ENCODE data around the gene ST14.

The ST14 gene

GRCh38 chr11:130204703-130205095, 45.1 kb downstream of the ST14 start:
- WGBS = 91% methylated on average over 9 of the region's 11 CpGs
- no peak overlapping the region for H2BK120ac ChIP-seq (ENCODE audit: low read depth, low read length)
- H3K27ac ChIP-seq (ENCODE audit: low read length, poor library complexity, severe bottlenecking) = no peak overlapping the region

GRCh38 chr11:130206141-130206540, 46.6 kb downstream of the ST14 start:
- Histone ChIP-seq H3K36me3 (ENCODE audit: control insufficient read depth in 1 of 2, insufficient read depth in 2 of 2, low read depth in 1 of 2, low read length in 2 of 2) (no peaks in the 10 kb centered on the region), H3K14ac (ENCODE audit: low read length in 2 of 2) (no peak overlapping the region), H2AK5ac (ENCODE audit: low read length, severe bottlenecking) (no peak overlapping the region), H3K18ac (ENCODE audit: low read depth in 1 of 2, low read length in 2 of 2) (no peak overlapping the region), H3K4ac (ENCODE audit: low read depth in 1 of 2, low read length in 2 of 2) (no peak overlapping the region), H2BK120ac (ENCODE audit: low read depth, low read length) (no peak overlapping the region), H3K9me3 (ENCODE audit: control insufficient read depth, low read length) (peaks cover 15% of the 10 kb centered on the region), H2AFZ (ENCODE audit: low read depth, low read length) (no peak overlapping the region), H3K4me2 (ENCODE audit: low read length, poor library complexity, severe bottlenecking) (no peak overlapping the region), H2BK15ac (ENCODE audit: low read depth, poor library complexity, severe bottlenecking) (no peak overlapping the region), H4K91ac (ENCODE audit: low read length) (no peak overlapping the region), H3K79me1 (replicated peaks; ENCODE audit: low read length, poor library complexity, severe bottlenecking) (no peaks in the 10 kb centered on the region), H3K9ac (ENCODE audit: low read length) (no peak overlapping the region), H4K8ac (ENCODE audit: low read length) (no peak overlapping the region), H3K4me1 (ENCODE audit: control insufficient read depth, insufficient read depth, low read depth, low read length) (no peaks in the 10 kb centered on the region), H3K4me3 (ENCODE audit: insufficient read depth in 1 of 2, low read depth in 1 of 2, low read length in 2 of 2) (no peak overlapping the region), H3K23ac (ENCODE audit: low read length in 2 of 2) (no peak overlapping the region), H3K27me3 (ENCODE audit: control insufficient read depth in 1 of 2, insufficient read depth in 1 of 2, low read length in 2 of 2) (peaks cover 45 to 48% of the 10 kb centered on the region in 2 experiments), H2BK12ac (ENCODE audit: low read length in 2 of 2) (no peak overlapping the region), H3K27ac (ENCODE audit: low read length, poor library complexity, severe bottlenecking) (no peak overlapping the region), H2BK5ac (ENCODE audit: low read depth, low read length, poor library complexity, severe bottlenecking) (no peak overlapping the region)
- 92% methylated on average over 19 of the region's 22 CpGs for WGBS
- no peak for DNase-seq

More at GRCh38 chr11:130204703-130205095, 45.1 kb downstream of the ST14 start:
- Histone ChIP-seq H2AFZ (ENCODE audit: low read depth, low read length) (no peak overlapping the region), H3K36me3 (ENCODE audit: control insufficient read depth in 1 of 2, insufficient read depth in 2 of 2, low read depth in 1 of 2, low read length in 2 of 2) (no peaks in the 10 kb centered on the region), H3K4ac (ENCODE audit: low read depth in 1 of 2, low read length in 2 of 2) (no peak overlapping the region), H3K27me3 (ENCODE audit: control insufficient read depth in 1 of 2, insufficient read depth in 1 of 2, low read length in 2 of 2) (peaks cover 45 to 48% of the 10 kb centered on the region in 2 experiments), H3K23ac (ENCODE audit: low read length in 2 of 2) (no peak overlapping the region), H2BK15ac (ENCODE audit: low read depth, poor library complexity, severe bottlenecking) (no peak overlapping the region), H3K9me3 (ENCODE audit: control insufficient read depth, low read length) (peaks cover 15% of the 10 kb centered on the region), H3K4me2 (ENCODE audit: low read length, poor library complexity, severe bottlenecking) (no peak overlapping the region), H4K8ac (ENCODE audit: low read length) (no peak overlapping the region), H4K91ac (ENCODE audit: low read length) (no peak overlapping the region), H3K4me1 (ENCODE audit: control insufficient read depth, insufficient read depth, low read depth, low read length) (no peaks in the 10 kb centered on the region), H3K9ac (ENCODE audit: low read length) (no peak overlapping the region), H2BK12ac (ENCODE audit: low read length in 2 of 2) (no peak overlapping the region), H2AK5ac (ENCODE audit: low read length, severe bottlenecking) (no peak overlapping the region), H3K14ac (ENCODE audit: low read length in 2 of 2) (no peak overlapping the region), H3K18ac (ENCODE audit: low read depth in 1 of 2, low read length in 2 of 2) (no peak overlapping the region), H3K79me1 (replicated peaks; ENCODE audit: low read length, poor library complexity, severe bottlenecking) (no peaks in the 10 kb centered on the region), H3K4me3 (ENCODE audit: insufficient read depth in 1 of 2, low read depth in 1 of 2, low read length in 2 of 2) (no peak overlapping the region), H2BK5ac (ENCODE audit: low read depth, low read length, poor library complexity, severe bottlenecking) (no peak overlapping the region)
- no peak for DNase-seq

- no peak overlapping the region for H3K4me2 ChIP-seq (ENCODE audit: low read length, poor library complexity, severe bottlenecking)
- H2BK120ac ChIP-seq (ENCODE audit: low read depth, low read length) = no peak overlapping the region
- H3K27me3 ChIP-seq (ENCODE audit: control insufficient read depth in 1 of 2, insufficient read depth in 1 of 2, low read length in 2 of 2) = peaks cover 44 to 51% of the 10 kb centered on the region in 2 experiments
- no peaks in the 10 kb centered on the region for H3K9me3 ChIP-seq (ENCODE audit: control insufficient read depth, low read length)
- WGBS = 93% methylated on average over 45 of the region's 45 CpGs
- no peak overlapping the region for H4K8ac ChIP-seq (ENCODE audit: low read length)
- H3K14ac ChIP-seq (ENCODE audit: low read length in 2 of 2) = no peak overlapping the region
- H3K4ac ChIP-seq (ENCODE audit: low read depth in 1 of 2, low read length in 2 of 2) = no peak overlapping the region
- no peak overlapping the region for H2AK5ac ChIP-seq (ENCODE audit: low read length, severe bottlenecking)
- peaks cover 1% of the 10 kb centered on the region for H3K4me1 ChIP-seq (ENCODE audit: control insufficient read depth, insufficient read depth, low read depth, low read length)
- H3K9ac ChIP-seq (ENCODE audit: low read length) = no peak overlapping the region
- no peak overlapping the region for H2BK12ac ChIP-seq (ENCODE audit: low read length in 2 of 2)
- no peaks in the 10 kb centered on the region for H3K79me1 ChIP-seq (replicated peaks; ENCODE audit: low read length, poor library complexity, severe bottlenecking)
- no peaks in the 10 kb centered on the region for H3K36me3 ChIP-seq (ENCODE audit: control insufficient read depth in 1 of 2, insufficient read depth in 2 of 2, low read depth in 1 of 2, low read length in 2 of 2)
- H3K4me3 ChIP-seq (ENCODE audit: insufficient read depth in 1 of 2, low read depth in 1 of 2, low read length in 2 of 2) = no peak overlapping the region
- no peak overlapping the region for H2AFZ ChIP-seq (ENCODE audit: low read depth, low read length)
- H3K27ac ChIP-seq (ENCODE audit: low read length, poor library complexity, severe bottlenecking) = no peak overlapping the region
- H2BK5ac ChIP-seq (ENCODE audit: low read depth, low read length, poor library complexity, severe bottlenecking) = no peak overlapping the region
- no peak overlapping the region for H4K91ac ChIP-seq (ENCODE audit: low read length)
- DNase-seq = no peak
- H3K23ac ChIP-seq (ENCODE audit: low read length in 2 of 2) = no peak overlapping the region
- H3K18ac ChIP-seq (ENCODE audit: low read depth in 1 of 2, low read length in 2 of 2) = no peak overlapping the region
- H2BK15ac ChIP-seq (ENCODE audit: low read depth, poor library complexity, severe bottlenecking) = no peak overlapping the region
These were observed 48.9 kb downstream of the ST14 start for GRCh38 chr11:130208241-130209127.

- H2BK15ac ChIP-seq (ENCODE audit: low read depth, poor library complexity, severe bottlenecking) = no peak overlapping the region
- no peak overlapping the region for H3K4me3 ChIP-seq (ENCODE audit: insufficient read depth in 1 of 2, low read depth in 1 of 2, low read length in 2 of 2)
- no peak overlapping the region for H3K14ac ChIP-seq (ENCODE audit: low read length in 2 of 2)
- H3K23ac ChIP-seq (ENCODE audit: low read length in 2 of 2) = no peak overlapping the region
- no peak overlapping the region for H3K4ac ChIP-seq (ENCODE audit: low read depth in 1 of 2, low read length in 2 of 2)
- no peak overlapping the region for H3K18ac ChIP-seq (ENCODE audit: low read depth in 1 of 2, low read length in 2 of 2)
- WGBS = 95% methylated on average over 49 of the region's 53 CpGs
- H3K79me1 ChIP-seq (replicated peaks; ENCODE audit: low read length, poor library complexity, severe bottlenecking) = no peaks in the 10 kb centered on the region
- no peak overlapping the region for H4K91ac ChIP-seq (ENCODE audit: low read length)
- H2BK12ac ChIP-seq (ENCODE audit: low read length in 2 of 2) = no peak overlapping the region
- no peak overlapping the region for H2BK5ac ChIP-seq (ENCODE audit: low read depth, low read length, poor library complexity, severe bottlenecking)
- no peak overlapping the region for H3K9ac ChIP-seq (ENCODE audit: low read length)
- no peak for DNase-seq
- H2AK5ac ChIP-seq (ENCODE audit: low read length, severe bottlenecking) = no peak overlapping the region
- no peak overlapping the region for H3K27ac ChIP-seq (ENCODE audit: low read length, poor library complexity, severe bottlenecking)
- no peak overlapping the region for H2BK120ac ChIP-seq (ENCODE audit: low read depth, low read length)
- H3K36me3 ChIP-seq (ENCODE audit: control insufficient read depth in 1 of 2, insufficient read depth in 2 of 2, low read depth in 1 of 2, low read length in 2 of 2) = no peaks in the 10 kb centered on the region
- no peak overlapping the region for H4K8ac ChIP-seq (ENCODE audit: low read length)
- peaks cover 3% of the 10 kb centered on the region for H3K4me1 ChIP-seq (ENCODE audit: control insufficient read depth, insufficient read depth, low read depth, low read length)
- H3K27me3 ChIP-seq (ENCODE audit: control insufficient read depth in 1 of 2, insufficient read depth in 1 of 2, low read length in 2 of 2) = peaks cover 51 to 59% of the 10 kb centered on the region in 2 experiments
- H3K4me2 ChIP-seq (ENCODE audit: low read length, poor library complexity, severe bottlenecking) = no peak overlapping the region
- no peaks in the 10 kb centered on the region for H3K9me3 ChIP-seq (ENCODE audit: control insufficient read depth, low read length)
- no peak overlapping the region for H2AFZ ChIP-seq (ENCODE audit: low read depth, low read length)
These were observed 49.7 kb downstream of the ST14 start for GRCh38 chr11:130209128-130209932.

Measured in mesenchymal stem cell (in vitro differentiated cells and primary cell).